Stimulated activated CD8-positive, alpha-beta memory T cell treated with anti-CD3 and anti-CD28 coated beads, Interleukin-15, amount 100 ng/mL, for 4 hours (primary cell): ENCODE data around the gene GADL1.

Experiments used
- DNase-seq, 2 donors: peaks; one replicate each; pipeline ENCODE4 v3.0.0-alpha.2; 2020; ENCODE audit warnings: low read depth in 2 of 2

Gene GADL1

GRCh38 chr3:30811151-30811795, 83.2 kb downstream of the GADL1 start:
- no peak for DNase-seq

GRCh38 chr3:30810625-30811024, 83.8 kb downstream of the GADL1 start:
- DNase-seq: no peak

- no peak for DNase-seq
Measured at GRCh38 chr3:30805695-30806094, 88.8 kb downstream of the GADL1 start.

- no peak for DNase-seq
Measured at GRCh38 chr3:30804984-30805383, 89.5 kb downstream of the GADL1 start.

GRCh38 chr3:30795176-30795575, 99.3 kb downstream of the GADL1 start:
- no peak for DNase-seq

GRCh38 chr3:30793740-30794139, 100.7 kb downstream of the GADL1 start:
- DNase-seq: no peak

- no peak for DNase-seq
Measured at GRCh38 chr3:30790150-30790549, 104.3 kb downstream of the GADL1 start.

GRCh38 chr3:30786365-30786764, 108.1 kb downstream of the GADL1 start:
- no peak for DNase-seq

GRCh38 chr3:30779686-30780287, 114.7 kb downstream of the GADL1 start:
- DNase-seq: no peak

- no peak for DNase-seq
Measured at GRCh38 chr3:30778933-30779332, 115.5 kb downstream of the GADL1 start.

GRCh38 chr3:30777426-30778113, 116.9 kb downstream of the GADL1 start:
- DNase-seq: no peak

GRCh38 chr3:30776186-30776815, 118.2 kb downstream of the GADL1 start:
- DNase-seq: no peak

GRCh38 chr3:30775040-30775439, 119.4 kb downstream of the GADL1 start:
- DNase-seq: no peak

GRCh38 chr3:30774062-30774461, 120.4 kb downstream of the GADL1 start:
- DNase-seq: no peak

GRCh38 chr3:30770387-30770786, 124.1 kb downstream of the GADL1 start:
- no peak for DNase-seq

- peak; percentile 21 to 39 for DNase-seq
Measured at GRCh38 chr3:30768703-30769550, 125.5 kb downstream of the GADL1 start.

GRCh38 chr3:30768046-30768445, 126.4 kb downstream of the GADL1 start:
- DNase-seq: no peak

GRCh38 chr3:30766522-30766921, 127.9 kb downstream of the GADL1 start:
- DNase-seq: no peak

GRCh38 chr3:30764891-30765290, 129.6 kb downstream of the GADL1 start:
- no peak for DNase-seq

- DNase-seq: no peak
Measured at GRCh38 chr3:30764281-30764680, 130.2 kb downstream of the GADL1 start.

GRCh38 chr3:30761374-30761773, 133.1 kb downstream of the GADL1 start:
- DNase-seq: no peak

GRCh38 chr3:30760737-30761136, 133.7 kb downstream of the GADL1 start:
- no peak for DNase-seq
